ENCODE measurements around the gene AGTR1. TPM values are rescaled to one million over a fixed set of nuclear protein-coding genes. Genes with fewer than 3 reads are reported as not detected.

The AGTR1 gene
- polyA plus RNA-seq, 1 donor (not counting 4 experiments of a cell fraction or from before 2014, with no cell fraction given) = not detected

- no peak overlapping the region for H2AFZ ChIP-seq (ENCODE audit: control insufficient read depth, low read length)
- DNase-seq (ENCODE audit: low read depth, low spot score) (no peak), FAIRE-seq (no peak)
- no peaks in the 10 kb centered on the region for H3K9me3 ChIP-seq (ENCODE audit: control insufficient read depth, low read depth, low read length)
- no peaks in the 10 kb centered on the region for H3K9me1 ChIP-seq (ENCODE audit: control insufficient read depth, extremely low read depth, insufficient read depth, low read length)
- no peak overlapping the region for H3K27ac ChIP-seq (ENCODE audit: control insufficient read depth, insufficient read depth, low read length)
- H3K4me2 ChIP-seq (ENCODE audit: control insufficient read depth, extremely low read depth, insufficient read depth, low read depth, low read length) = no peak overlapping the region
- no peak overlapping the region for H3K4me3 ChIP-seq (ENCODE audit: control insufficient read depth in 2 of 3, extremely low read depth in 1 of 3, insufficient read depth in 2 of 3, low read depth in 1 of 3, low read length in 3 of 3)
- H3K4me1 ChIP-seq (ENCODE audit: control insufficient read depth, extremely low read depth, insufficient read depth, low read length) = no peaks in the 10 kb centered on the region
- TF ChIP-seq CTCF (optimal IDR thresholded peaks at IDR 0.05 in 1 of 3, IDR thresholded peaks at IDR 0.05 in 1 of 3, conservative IDR thresholded peaks at IDR 0.05 in 1 of 3; ENCODE audit: extremely low read depth in 1 of 3, insufficient read depth in 2 of 3, low read length in 3 of 3) (peak in 1 of 3 experiments; percentile 10), EZH2 (IDR thresholded peaks at IDR 0.05; ENCODE audit: low read length) (no peak)
- no peaks in the 10 kb centered on the region for H3K79me2 ChIP-seq (ENCODE audit: control insufficient read depth, insufficient read depth, low read length)
- dilution Hi-C loops (cut with MboI; ENCODE audit: extremely low pct_ligation_motif_present, low sequenced_read_pairs) = no loop called here
- no peak overlapping the region for H3K9ac ChIP-seq (ENCODE audit: control insufficient read depth, extremely low read depth, insufficient read depth, low read length)
- H4K20me1 ChIP-seq (ENCODE audit: control insufficient read depth, extremely low read depth, insufficient read depth, low read length) = no peaks in the 10 kb centered on the region
- no peaks in the 10 kb centered on the region for H3K36me3 ChIP-seq (ENCODE audit: control insufficient read depth in 2 of 2, extremely low read depth in 1 of 2, insufficient read depth in 2 of 2, low read length in 2 of 2)
- no peaks in the 10 kb centered on the region for H3K27me3 ChIP-seq (ENCODE audit: control insufficient read depth, extremely low read depth, insufficient read depth, low read length)
Observed at GRCh38 chr3:148718982-148719862, 21.5 kb downstream of the AGTR1 start.

GRCh38 chr3:148720873-148721272 lies 23.2 kb downstream of the AGTR1 start:
- FAIRE-seq = no peak
- Histone ChIP-seq H3K79me2 (ENCODE audit: control insufficient read depth, insufficient read depth, low read length) (no peaks in the 10 kb centered on the region), H3K9me3 (ENCODE audit: control insufficient read depth, low read depth, low read length) (no peaks in the 10 kb centered on the region), H3K36me3 (ENCODE audit: control insufficient read depth in 2 of 2, extremely low read depth in 1 of 2, insufficient read depth in 2 of 2, low read length in 2 of 2) (no peaks in the 10 kb centered on the region), H3K4me3 (ENCODE audit: control insufficient read depth in 2 of 3, extremely low read depth in 1 of 3, insufficient read depth in 2 of 3, low read depth in 1 of 3, low read length in 3 of 3) (no peak overlapping the region), H3K27me3 (ENCODE audit: control insufficient read depth, extremely low read depth, insufficient read depth, low read length) (no peaks in the 10 kb centered on the region), H3K9me1 (ENCODE audit: control insufficient read depth, extremely low read depth, insufficient read depth, low read length) (no peaks in the 10 kb centered on the region), H3K27ac (ENCODE audit: control insufficient read depth, insufficient read depth, low read length) (no peak overlapping the region), H3K4me1 (ENCODE audit: control insufficient read depth, extremely low read depth, insufficient read depth, low read length) (no peaks in the 10 kb centered on the region), H4K20me1 (ENCODE audit: control insufficient read depth, extremely low read depth, insufficient read depth, low read length) (no peaks in the 10 kb centered on the region), H2AFZ (ENCODE audit: control insufficient read depth, low read length) (no peak overlapping the region), H3K9ac (ENCODE audit: control insufficient read depth, extremely low read depth, insufficient read depth, low read length) (no peak overlapping the region), H3K4me2 (ENCODE audit: control insufficient read depth, extremely low read depth, insufficient read depth, low read depth, low read length) (no peak overlapping the region)
- no peak for DNase-seq (ENCODE audit: low read depth, low spot score)
- TF ChIP-seq EZH2 (IDR thresholded peaks at IDR 0.05; ENCODE audit: low read length) = no peak
- TF ChIP-seq CTCF (optimal IDR thresholded peaks at IDR 0.05 in 1 of 3, IDR thresholded peaks at IDR 0.05 in 1 of 3, conservative IDR thresholded peaks at IDR 0.05 in 1 of 3; ENCODE audit: extremely low read depth in 1 of 3, insufficient read depth in 2 of 3, low read length in 3 of 3) = no peak
- dilution Hi-C loops (cut with MboI; ENCODE audit: extremely low pct_ligation_motif_present, low sequenced_read_pairs) = no loop called here
